OCI-LY3 (cell line): ENCODE data around the gene GRIK4.

Experiments used
- EZH2phosphoT487 ChIP-seq: fragments of 200-600 bp; shearing (Covaris generic); IDR thresholded peaks from 2 replicates; pipeline ENCODE4 v1.6.1; 2018; ENCODE audit warnings: antibody characterized with exemption, mixed run types, low read depth
- TF ChIP-seq, protein P1 (sequence below): fragments of 200-600, 300-600 bp; sonication (generic); IDR thresholded peaks from 2 replicates; pipeline ENCODE4 v1.5.1; 2014; ENCODE audit warnings: antibody characterized with exemption, low read length, low read depth

DNA sequence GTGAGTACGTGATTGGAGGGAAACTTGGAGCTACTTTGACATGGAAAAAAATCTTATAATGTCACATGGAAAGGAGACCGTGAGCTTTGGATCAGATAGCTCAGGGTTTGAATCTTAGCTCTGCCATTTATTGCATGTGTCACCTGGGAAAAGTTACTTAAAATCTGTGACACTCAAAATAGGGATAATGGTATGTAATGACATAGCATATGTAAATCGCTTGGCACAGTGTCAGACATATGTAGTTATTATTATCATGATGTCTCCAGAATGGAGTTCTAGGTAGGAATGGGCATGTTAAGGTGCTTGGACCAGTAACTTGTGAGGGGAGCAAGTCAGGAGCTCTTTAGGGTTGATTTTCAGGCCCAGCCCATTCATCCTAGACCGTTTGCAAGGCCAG lies 75.8 kb downstream of the GRIK4 start:
- TF ChIP-seq, protein P1, sequence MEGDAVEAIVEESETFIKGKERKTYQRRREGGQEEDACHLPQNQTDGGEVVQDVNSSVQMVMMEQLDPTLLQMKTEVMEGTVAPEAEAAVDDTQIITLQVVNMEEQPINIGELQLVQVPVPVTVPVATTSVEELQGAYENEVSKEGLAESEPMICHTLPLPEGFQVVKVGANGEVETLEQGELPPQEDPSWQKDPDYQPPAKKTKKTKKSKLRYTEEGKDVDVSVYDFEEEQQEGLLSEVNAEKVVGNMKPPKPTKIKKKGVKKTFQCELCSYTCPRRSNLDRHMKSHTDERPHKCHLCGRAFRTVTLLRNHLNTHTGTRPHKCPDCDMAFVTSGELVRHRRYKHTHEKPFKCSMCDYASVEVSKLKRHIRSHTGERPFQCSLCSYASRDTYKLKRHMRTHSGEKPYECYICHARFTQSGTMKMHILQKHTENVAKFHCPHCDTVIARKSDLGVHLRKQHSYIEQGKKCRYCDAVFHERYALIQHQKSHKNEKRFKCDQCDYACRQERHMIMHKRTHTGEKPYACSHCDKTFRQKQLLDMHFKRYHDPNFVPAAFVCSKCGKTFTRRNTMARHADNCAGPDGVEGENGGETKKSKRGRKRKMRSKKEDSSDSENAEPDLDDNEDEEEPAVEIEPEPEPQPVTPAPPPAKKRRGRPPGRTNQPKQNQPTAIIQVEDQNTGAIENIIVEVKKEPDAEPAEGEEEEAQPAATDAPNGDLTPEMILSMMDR: no peak
- no peak for TF ChIP-seq EZH2phosphoT487
